Fibroblast of the conjunctiva (primary cell): ENCODE data around the gene CCR2.

Source experiments
- DNase-seq: peaks from one replicate; pipeline ENCODE4 v3.0.0-alpha.2; 2010; ENCODE audit warnings: low read depth

CCR2 gene

DNA sequence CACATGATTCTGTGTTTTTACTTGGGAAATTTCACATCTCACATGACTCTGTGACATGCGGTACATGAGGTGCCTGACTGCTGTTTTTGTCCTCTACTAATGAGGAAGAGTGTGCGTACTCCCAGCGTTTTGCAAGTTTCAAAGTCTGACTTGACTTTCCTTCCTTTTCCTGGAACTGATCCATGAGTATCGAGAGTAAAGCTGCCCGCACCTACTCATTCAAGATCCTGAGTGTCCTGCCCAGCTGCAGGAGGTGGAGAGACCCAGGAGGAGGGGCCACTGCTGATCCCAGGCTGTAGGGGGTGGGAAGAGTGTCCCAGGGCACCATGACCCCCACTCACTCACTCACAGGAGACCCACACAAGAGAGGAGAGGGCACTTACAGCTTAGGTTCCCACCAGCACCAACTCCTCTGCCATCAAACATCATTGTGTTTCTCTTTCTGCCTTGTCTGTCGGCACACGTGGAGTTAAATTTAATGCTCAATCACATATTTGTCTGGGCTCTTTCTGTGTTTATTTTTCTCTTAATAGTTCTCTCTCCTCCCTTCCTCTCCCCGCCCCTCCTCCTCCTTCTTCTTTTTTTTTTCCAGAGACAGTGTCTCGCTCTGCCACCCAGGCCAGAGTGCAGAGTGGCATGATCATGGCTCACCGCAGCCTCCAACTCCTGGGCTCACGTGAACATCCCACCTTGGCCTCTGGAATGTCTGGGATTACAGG, 51.5 kb downstream of the CCR2 start:
- DNase-seq, result no peak

GRCh38 chr3:46406443-46406787, 52.5 kb downstream of the CCR2 start:
- DNase-seq, result no peak

GRCh38 chr3:46406788-46407611, 53.1 kb downstream of the CCR2 start, which contains the start of the genes CCR5AS and CCRL2:
CCR5AS (minus strand) TSS chr3:46407066.
CCRL2 (plus strand) TSS chr3:46407259; CDS start chr3:46408080, 821 bp downstream.
- no peak for DNase-seq

DNA sequence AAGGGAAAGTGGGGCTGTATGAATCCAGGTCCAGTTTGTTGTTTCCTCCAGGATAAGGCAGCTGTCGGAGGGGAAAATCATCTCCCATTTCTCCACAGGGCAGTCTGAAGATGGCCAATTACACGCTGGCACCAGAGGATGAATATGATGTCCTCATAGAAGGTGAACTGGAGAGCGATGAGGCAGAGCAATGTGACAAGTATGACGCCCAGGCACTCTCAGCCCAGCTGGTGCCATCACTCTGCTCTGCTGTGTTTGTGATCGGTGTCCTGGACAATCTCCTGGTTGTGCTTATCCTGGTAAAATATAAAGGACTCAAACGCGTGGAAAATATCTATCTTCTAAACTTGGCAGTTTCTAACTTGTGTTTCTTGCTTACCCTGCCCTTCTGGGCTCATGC, 54.1 kb downstream of the CCR2 start:
- DNase-seq, result no peak

GRCh38 chr3:46408853-46409252, 54.9 kb downstream of the CCR2 start:
- no peak for DNase-seq

GRCh38 chr3:46409739-46410489, 56.0 kb downstream of the CCR2 start:
- DNase-seq, result no peak
